ENCODE measurements around the gene TPCN2.

GRCh38 chr11:69180226-69180625, 131.5 kb downstream of the TPCN2 start:
- no peak for TF ChIP-seq CTCF (IDR thresholded peaks at IDR 0.05; ENCODE audit: low read depth, low read length, missing input control)
- TF ChIP-seq JUND (IDR thresholded peaks at IDR 0.05), result no peak
- TF ChIP-seq SP1 (IDR thresholded peaks at IDR 0.05), result no peak
- TF ChIP-seq, protein P1, sequence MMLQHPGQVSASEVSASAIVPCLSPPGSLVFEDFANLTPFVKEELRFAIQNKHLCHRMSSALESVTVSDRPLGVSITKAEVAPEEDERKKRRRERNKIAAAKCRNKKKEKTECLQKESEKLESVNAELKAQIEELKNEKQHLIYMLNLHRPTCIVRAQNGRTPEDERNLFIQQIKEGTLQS (IDR thresholded peaks at IDR 0.05), result no peak
- TF ChIP-seq MAX (IDR thresholded peaks at IDR 0.05), result no peak
- TF ChIP-seq GABPA (IDR thresholded peaks at IDR 0.05 in 1 of 2, conservative IDR thresholded peaks at IDR 0.05 in 1 of 2), result no peak
- TF ChIP-seq RXRA (IDR thresholded peaks at IDR 0.05), result no peak
- no peak for TF ChIP-seq YY1 (IDR thresholded peaks at IDR 0.05)
- TF ChIP-seq FOXA1 (IDR thresholded peaks at IDR 0.05), result no peak
- TF ChIP-seq RAD21 (IDR thresholded peaks at IDR 0.05), result no peak
- no peak for TF ChIP-seq EGR1 (IDR thresholded peaks at IDR 0.05; ENCODE audit: low read depth in 2 of 2)
- TF ChIP-seq HNF4G (IDR thresholded peaks at IDR 0.05), result no peak
- TF ChIP-seq, protein P2, sequence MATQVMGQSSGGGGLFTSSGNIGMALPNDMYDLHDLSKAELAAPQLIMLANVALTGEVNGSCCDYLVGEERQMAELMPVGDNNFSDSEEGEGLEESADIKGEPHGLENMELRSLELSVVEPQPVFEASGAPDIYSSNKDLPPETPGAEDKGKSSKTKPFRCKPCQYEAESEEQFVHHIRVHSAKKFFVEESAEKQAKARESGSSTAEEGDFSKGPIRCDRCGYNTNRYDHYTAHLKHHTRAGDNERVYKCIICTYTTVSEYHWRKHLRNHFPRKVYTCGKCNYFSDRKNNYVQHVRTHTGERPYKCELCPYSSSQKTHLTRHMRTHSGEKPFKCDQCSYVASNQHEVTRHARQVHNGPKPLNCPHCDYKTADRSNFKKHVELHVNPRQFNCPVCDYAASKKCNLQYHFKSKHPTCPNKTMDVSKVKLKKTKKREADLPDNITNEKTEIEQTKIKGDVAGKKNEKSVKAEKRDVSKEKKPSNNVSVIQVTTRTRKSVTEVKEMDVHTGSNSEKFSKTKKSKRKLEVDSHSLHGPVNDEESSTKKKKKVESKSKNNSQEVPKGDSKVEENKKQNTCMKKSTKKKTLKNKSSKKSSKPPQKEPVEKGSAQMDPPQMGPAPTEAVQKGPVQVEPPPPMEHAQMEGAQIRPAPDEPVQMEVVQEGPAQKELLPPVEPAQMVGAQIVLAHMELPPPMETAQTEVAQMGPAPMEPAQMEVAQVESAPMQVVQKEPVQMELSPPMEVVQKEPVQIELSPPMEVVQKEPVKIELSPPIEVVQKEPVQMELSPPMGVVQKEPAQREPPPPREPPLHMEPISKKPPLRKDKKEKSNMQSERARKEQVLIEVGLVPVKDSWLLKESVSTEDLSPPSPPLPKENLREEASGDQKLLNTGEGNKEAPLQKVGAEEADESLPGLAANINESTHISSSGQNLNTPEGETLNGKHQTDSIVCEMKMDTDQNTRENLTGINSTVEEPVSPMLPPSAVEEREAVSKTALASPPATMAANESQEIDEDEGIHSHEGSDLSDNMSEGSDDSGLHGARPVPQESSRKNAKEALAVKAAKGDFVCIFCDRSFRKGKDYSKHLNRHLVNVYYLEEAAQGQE (IDR thresholded peaks at IDR 0.05), result no peak
